Measurements from ENCODE around the gene LRRFIP2. TPM values are rescaled to one million over a fixed set of nuclear protein-coding genes. Genes with fewer than 3 reads are reported as not detected.

Gene LRRFIP2
- total RNA-seq, 1 donor from 2014 or later, result 87.2 TPM

GRCh38 chr3:37028329-37028728, 146.1 kb downstream of the LRRFIP2 start:
- no peak for DNase-seq (ENCODE audit: low read depth)

GRCh38 chr3:37026851-37027250, 147.5 kb downstream of the LRRFIP2 start:
- DNase-seq (ENCODE audit: low read depth), result no peak

- DNase-seq (ENCODE audit: low read depth), result no peak
Observed at GRCh38 chr3:37025561-37026335, 148.6 kb downstream of the LRRFIP2 start.

- no peak for DNase-seq (ENCODE audit: low read depth)
Observed at GRCh38 chr3:37024820-37025405, 149.5 kb downstream of the LRRFIP2 start.

GRCh38 chr3:37024092-37024491, 150.3 kb downstream of the LRRFIP2 start:
- DNase-seq (ENCODE audit: low read depth), result no peak

- DNase-seq (ENCODE audit: low read depth), result no peak
Observed at GRCh38 chr3:37017683-37018082, 156.7 kb downstream of the LRRFIP2 start.

GRCh38 chr3:37016903-37017302, 157.5 kb downstream of the LRRFIP2 start:
- no peak for DNase-seq (ENCODE audit: low read depth)

- DNase-seq (ENCODE audit: low read depth), result no peak
Observed at GRCh38 chr3:37015642-37016041, 158.7 kb downstream of the LRRFIP2 start.

GRCh38 chr3:37014620-37015019, 159.8 kb downstream of the LRRFIP2 start:
- no peak for DNase-seq (ENCODE audit: low read depth)

Other genes starting within 250 kb of the LRRFIP2 start
- 7.5 and 8.7 TPM in 2 replicates for gene TRANK1, start 229.5 kb downstream of the LRRFIP2 start, total RNA-seq
- gene EPM2AIP1, start 181.5 kb downstream of the LRRFIP2 start, total RNA-seq, result 19.7 and 22.1 TPM in 2 replicates
- gene MLH1, start 181.1 kb downstream of the LRRFIP2 start, total RNA-seq, result 43.8 and 45.6 TPM in 2 replicates
- 212 and 319 TPM in 2 replicates for gene GOLGA4, start 68.7 kb upstream of the LRRFIP2 start, total RNA-seq